Mesendoderm (in vitro differentiated cells): ENCODE measurements around the gene ARHGAP6.

ENCODE experiments used
- DNase-seq: peaks from one replicate; pipeline ENCODE4 v3.0.0; 2013
- H2AK5ac ChIP-seq: 2 replicates; pipeline ENCODE4 v1.6.1; 2013; ENCODE audit warnings: low read length, inconsistent platforms
- H2BK120ac ChIP-seq: 2 replicates; pipeline ENCODE4 v1.6.1; 2013; ENCODE audit warnings: low read depth, mild to moderate bottlenecking, low read length, moderate library complexity, mixed read lengths
- H2BK15ac ChIP-seq: replicated peaks from 2 replicates; pipeline ENCODE4 v1.6.1; 2013; ENCODE audit warnings: low read depth, mild to moderate bottlenecking, moderate library complexity
- H2BK5ac ChIP-seq: 2 replicates; pipeline ENCODE4 v1.6.1; 2013; ENCODE audit warnings: low read length, inconsistent platforms
- H3K18ac ChIP-seq: 2 replicates; pipeline ENCODE4 v1.6.1; 2013; ENCODE audit warnings: mild to moderate bottlenecking, low read length, mixed read lengths
- H3K23ac ChIP-seq: one replicate; pipeline ENCODE4 v1.6.1; 2013; ENCODE audit warnings: low read length
- H3K27ac ChIP-seq: 2 replicates; pipeline ENCODE4 v1.5.1; 2013; ENCODE audit warnings: low read depth, mild to moderate bottlenecking, inconsistent platforms, low read length, moderate library complexity
- H3K27me3 ChIP-seq: 2 replicates; pipeline ENCODE4 v1.6.1; 2013; ENCODE audit warnings: low read length, control low read depth, mild to moderate bottlenecking, inconsistent platforms; ENCODE audit not compliant: insufficient read depth, poor library complexity
- H3K36me3 ChIP-seq: 2 replicates; pipeline ENCODE4 v1.6.1; 2013; ENCODE audit warnings: low read length, inconsistent platforms; ENCODE audit not compliant: control insufficient read depth, insufficient read depth
- H3K4ac ChIP-seq: one replicate; pipeline ENCODE4 v1.6.1; 2013; ENCODE audit warnings: low read depth, mild to moderate bottlenecking, low read length, moderate library complexity
- H3K4me1 ChIP-seq: 2 replicates; pipeline ENCODE4 v1.6.1; 2013; ENCODE audit warnings: low read depth, low read length, inconsistent platforms; ENCODE audit not compliant: control insufficient read depth
- H3K4me2 ChIP-seq: 2 replicates; pipeline ENCODE4 v1.6.1; 2013; ENCODE audit warnings: low read length
- H3K4me3 ChIP-seq: 2 replicates; pipeline ENCODE4 v1.5.1; 2013; ENCODE audit warnings: mild to moderate bottlenecking, low read length
- H3K56ac ChIP-seq: one replicate; pipeline ENCODE4 v1.6.1; 2013; ENCODE audit warnings: low read length
- H3K79me1 ChIP-seq: 2 replicates; pipeline ENCODE4 v1.6.1; 2013; ENCODE audit warnings: low read length, inconsistent platforms
- H3K79me2 ChIP-seq: 2 replicates; pipeline ENCODE4 v1.6.1; 2013; ENCODE audit warnings: mild to moderate bottlenecking, low read length; ENCODE audit not compliant: control insufficient read depth, insufficient read depth
- H3K9ac ChIP-seq: 2 replicates; pipeline ENCODE4 v1.6.1; 2013; ENCODE audit warnings: low read length, inconsistent platforms
- H4K5ac ChIP-seq: one replicate; pipeline ENCODE4 v1.6.1; 2013; ENCODE audit warnings: low read length
- H4K8ac ChIP-seq: one replicate; pipeline ENCODE4 v1.6.1; 2013; ENCODE audit warnings: low read depth, mild to moderate bottlenecking, control low read depth, low read length, moderate library complexity
- WGBS: extraction: QIAGEN DNeasy Blood & Tissue Kit; methylation state at CpG from one replicate; pipeline ENCODE4 v1.1.7; 2013; ENCODE audit warnings: low lambda C conversion rate, missing lambda C conversion rate; ENCODE audit not compliant: insufficient coverage; ENCODE audit errors: extremely low coverage; 5-methylcytosine and 5-hydroxymethylcytosine counted together

Gene ARHGAP6

DNA sequence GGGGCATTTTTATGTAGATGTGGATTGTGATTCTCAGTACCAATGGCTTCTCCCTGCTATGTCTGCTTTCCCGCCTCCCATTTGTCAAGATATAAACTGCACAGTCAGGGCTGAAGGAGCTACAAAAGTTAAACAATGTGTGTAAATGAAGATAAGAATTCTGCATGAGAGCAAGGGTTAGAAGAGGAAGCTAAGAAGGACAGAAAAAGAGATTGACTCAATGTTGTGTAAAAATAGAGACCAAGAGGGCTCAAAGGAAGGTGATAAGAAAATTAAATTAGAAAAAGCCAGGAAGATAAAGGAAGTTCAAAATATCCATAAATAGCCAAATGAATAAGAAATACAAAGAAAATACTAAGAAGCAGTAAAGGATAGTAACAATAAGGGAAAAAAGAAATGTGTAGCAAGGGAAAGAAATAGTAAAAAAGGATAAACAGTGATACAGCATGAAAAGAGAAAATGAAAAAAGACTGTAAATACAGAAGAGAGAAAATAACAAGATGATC lies 290.1 kb downstream of the ARHGAP6 start:
- Histone ChIP-seq H3K4me1 (no peaks in the 10 kb centered on the region), H2BK15ac (no peak overlapping the region), H3K79me2 (no peaks in the 10 kb centered on the region), H3K27ac (no peak overlapping the region), H3K79me1 (no peaks in the 10 kb centered on the region), H4K5ac (no peak overlapping the region), H3K56ac (no peak overlapping the region), H3K36me3 (no peaks in the 10 kb centered on the region), H3K4me3 (no peak overlapping the region), H3K9ac (no peak overlapping the region), H3K27me3 (no peaks in the 10 kb centered on the region), H3K18ac (no peak overlapping the region), H3K4ac (no peak overlapping the region), H4K8ac (no peak overlapping the region), H2BK120ac (no peak overlapping the region), H2AK5ac (no peak overlapping the region), H2BK5ac (no peak overlapping the region), H3K23ac (no peak overlapping the region), H3K4me2 (no peak overlapping the region)
- DNase-seq: no peak
- WGBS: no CpG with 5 or more reads among the region's 1 CpG

DNA sequence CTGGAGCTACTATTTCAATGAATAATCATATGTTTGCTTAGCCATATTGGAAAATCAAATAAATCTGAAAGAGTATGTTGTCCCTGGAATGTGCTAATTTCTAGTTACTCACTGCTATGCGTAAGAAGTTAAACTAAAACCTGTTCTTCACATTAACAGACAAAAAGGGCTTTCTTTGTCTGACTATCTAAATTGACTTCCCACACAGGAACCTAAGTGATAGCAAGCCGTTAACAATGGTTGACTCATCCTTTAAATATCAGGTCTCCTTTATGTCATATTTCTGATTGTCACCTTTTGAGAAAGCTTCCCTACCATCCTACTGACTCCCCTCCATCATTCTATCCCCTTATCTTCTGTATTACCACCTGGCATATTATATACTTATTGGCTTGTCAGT lies 291.1 kb downstream of the ARHGAP6 start:
- Histone ChIP-seq H4K8ac (no peak overlapping the region), H3K27me3 (no peaks in the 10 kb centered on the region), H2BK5ac (no peak overlapping the region), H2BK15ac (no peak overlapping the region), H3K79me2 (no peaks in the 10 kb centered on the region), H3K18ac (no peak overlapping the region), H3K23ac (no peak overlapping the region), H3K4me1 (no peaks in the 10 kb centered on the region), H3K4ac (no peak overlapping the region), H3K79me1 (no peaks in the 10 kb centered on the region), H2AK5ac (no peak overlapping the region), H4K5ac (no peak overlapping the region), H3K9ac (no peak overlapping the region), H3K27ac (no peak overlapping the region), H2BK120ac (no peak overlapping the region), H3K56ac (no peak overlapping the region), H3K36me3 (no peaks in the 10 kb centered on the region), H3K4me2 (no peak overlapping the region), H3K4me3 (no peak overlapping the region)
- DNase-seq: peak; percentile 33
- no CpG with 5 or more reads among the region's 2 CpGs for WGBS

DNA sequence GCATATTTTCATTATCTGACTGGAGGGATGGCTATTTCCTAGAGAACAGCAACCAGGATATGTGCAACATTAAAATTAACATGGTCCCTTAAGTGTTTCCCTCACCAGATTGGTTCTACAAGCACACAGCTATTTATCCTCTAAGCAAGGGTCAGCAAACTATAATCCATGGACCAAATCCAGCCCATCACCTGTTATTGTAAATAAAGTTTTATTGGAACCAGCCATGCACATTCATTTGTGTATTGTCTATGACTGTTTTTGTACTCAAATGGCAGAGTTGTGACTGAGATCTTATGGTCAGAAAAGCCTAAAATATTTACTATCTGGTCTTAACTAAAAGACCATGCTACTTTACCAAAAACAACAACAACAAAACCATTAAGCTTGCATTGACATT lies 294.6 kb downstream of the ARHGAP6 start:
- no peak overlapping the region for H3K4me2 ChIP-seq
- H3K79me1 ChIP-seq: no peaks in the 10 kb centered on the region
- H3K27ac ChIP-seq: no peak overlapping the region
- no peaks in the 10 kb centered on the region for H3K4me1 ChIP-seq
- H2BK15ac ChIP-seq: no peak overlapping the region
- no peaks in the 10 kb centered on the region for H3K27me3 ChIP-seq
- H3K18ac ChIP-seq: no peak overlapping the region
- no peak overlapping the region for H2BK5ac ChIP-seq
- H3K9ac ChIP-seq: no peak overlapping the region
- H2AK5ac ChIP-seq: no peak overlapping the region
- no peaks in the 10 kb centered on the region for H3K36me3 ChIP-seq
- H4K8ac ChIP-seq: no peak overlapping the region
- H4K5ac ChIP-seq: no peak overlapping the region
- H3K79me2 ChIP-seq: no peaks in the 10 kb centered on the region
- no peak overlapping the region for H3K4me3 ChIP-seq
- no peak overlapping the region for H3K23ac ChIP-seq
- H2BK120ac ChIP-seq: no peak overlapping the region
- no peak overlapping the region for H3K4ac ChIP-seq
- no peak overlapping the region for H3K56ac ChIP-seq
- DNase-seq: no peak

DNA sequence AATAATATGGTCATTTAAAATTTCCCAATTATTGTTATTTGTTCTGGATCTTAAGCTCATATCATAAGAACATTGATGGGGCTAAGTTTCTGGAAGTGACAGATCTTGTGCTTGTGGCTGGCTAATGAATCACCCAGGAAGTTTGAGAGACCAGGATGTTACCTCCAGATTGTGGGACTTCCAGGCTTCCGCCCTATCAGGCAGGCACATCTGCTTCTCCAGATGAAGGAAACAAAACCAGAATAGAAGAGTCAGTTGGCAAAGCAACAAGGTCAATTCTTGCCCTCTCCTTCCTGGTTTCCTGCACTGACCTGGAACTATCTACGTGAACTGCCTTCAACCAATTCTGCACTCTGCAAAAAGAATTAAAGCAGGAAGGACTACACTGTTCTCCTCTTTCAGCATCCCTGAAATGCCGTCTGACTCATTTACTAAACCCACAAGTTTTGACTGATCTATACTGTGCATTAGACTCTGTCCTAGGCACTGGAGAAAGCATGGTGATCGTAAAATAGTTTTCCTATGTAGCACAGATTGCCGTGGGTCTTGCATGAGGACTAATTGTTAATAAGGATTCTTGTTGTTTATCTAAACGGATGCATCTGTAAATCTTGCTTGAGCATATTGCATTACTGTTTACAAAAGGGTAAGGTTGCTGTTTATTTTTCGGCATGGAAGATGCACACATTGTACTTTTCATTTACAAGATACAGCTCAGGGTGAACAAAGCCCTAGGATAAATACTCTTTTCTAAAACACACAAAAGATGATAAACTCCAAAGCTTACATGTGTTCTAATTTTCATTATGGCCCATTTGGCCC lies 297.9 kb downstream of the ARHGAP6 start:
- no peak overlapping the region for H3K4me3 ChIP-seq
- H3K23ac ChIP-seq: no peak overlapping the region
- H3K79me1 ChIP-seq: no peaks in the 10 kb centered on the region
- no CpG with 5 or more reads among the region's 7 CpGs for WGBS
- no peak overlapping the region for H3K9ac ChIP-seq
- no peak overlapping the region for H3K4me2 ChIP-seq
- H3K18ac ChIP-seq: no peak overlapping the region
- DNase-seq: no peak
- H2AK5ac ChIP-seq: no peak overlapping the region
- H2BK120ac ChIP-seq: no peak overlapping the region
- no peaks in the 10 kb centered on the region for H3K4me1 ChIP-seq
- no peak overlapping the region for H2BK5ac ChIP-seq
- H2BK15ac ChIP-seq: no peak overlapping the region
- no peak overlapping the region for H4K5ac ChIP-seq
- no peak overlapping the region for H3K4ac ChIP-seq
- H3K27ac ChIP-seq: no peak overlapping the region
- no peak overlapping the region for H4K8ac ChIP-seq
- no peaks in the 10 kb centered on the region for H3K36me3 ChIP-seq
- no peak overlapping the region for H3K56ac ChIP-seq
- no peaks in the 10 kb centered on the region for H3K27me3 ChIP-seq
- H3K79me2 ChIP-seq: no peaks in the 10 kb centered on the region

DNA sequence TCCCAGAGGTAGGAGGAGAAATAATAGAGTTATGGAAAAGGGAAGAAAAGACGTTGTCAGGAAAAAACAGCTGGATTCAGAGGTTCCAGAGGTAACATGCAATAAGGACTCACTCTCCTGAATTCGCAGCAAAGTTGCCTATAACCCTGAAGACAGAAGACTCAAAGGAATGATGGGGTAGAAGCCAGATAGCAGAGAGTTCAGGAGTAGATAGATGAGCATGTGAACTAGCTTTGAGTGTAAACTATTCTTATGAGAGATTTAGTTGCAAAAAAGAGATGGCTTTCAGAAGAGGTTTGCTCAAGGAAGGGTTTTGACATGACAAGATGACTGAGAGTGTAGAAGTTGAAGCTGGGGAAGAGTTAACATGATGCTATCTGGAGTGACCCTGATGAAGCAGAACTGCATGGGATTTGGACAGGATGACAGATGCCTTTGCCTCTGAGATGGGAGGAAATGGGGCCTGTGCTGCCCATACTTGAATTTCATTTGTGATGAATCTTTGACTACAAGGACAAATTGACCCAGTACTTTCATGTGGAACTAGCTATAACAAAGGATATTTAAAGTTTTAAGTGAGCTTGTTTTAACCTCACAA lies 298.6 kb downstream of the ARHGAP6 start:
- no CpG with 5 or more reads among the region's 2 CpGs for WGBS
- no peak overlapping the region for H2AK5ac ChIP-seq
- H3K4me1 ChIP-seq: no peaks in the 10 kb centered on the region
- DNase-seq: no peak
- H4K8ac ChIP-seq: no peak overlapping the region
- no peak overlapping the region for H2BK5ac ChIP-seq
- H3K9ac ChIP-seq: no peak overlapping the region
- H3K27ac ChIP-seq: no peak overlapping the region
- H2BK15ac ChIP-seq: no peak overlapping the region
- no peaks in the 10 kb centered on the region for H3K36me3 ChIP-seq
- H2BK120ac ChIP-seq: no peak overlapping the region
- no peak overlapping the region for H3K4ac ChIP-seq
- H3K27me3 ChIP-seq: no peaks in the 10 kb centered on the region
- H3K4me2 ChIP-seq: no peak overlapping the region
- H4K5ac ChIP-seq: no peak overlapping the region
- no peaks in the 10 kb centered on the region for H3K79me1 ChIP-seq
- no peak overlapping the region for H3K56ac ChIP-seq
- H3K18ac ChIP-seq: no peak overlapping the region
- no peak overlapping the region for H3K4me3 ChIP-seq
- no peaks in the 10 kb centered on the region for H3K79me2 ChIP-seq
- no peak overlapping the region for H3K23ac ChIP-seq
